NT2/D1 (cell line): Measurements from ENCODE around the gene MBP.

Source experiments
- YY1 ChIP-seq: IDR thresholded peaks from 2 replicates; pipeline ENCODE4 v1.6.1; 2011; ENCODE audit not compliant: insufficient read length, insufficient read depth
- ZNF274 ChIP-seq: IDR thresholded peaks from 2 replicates; pipeline ENCODE4 v1.6.1; 2011; ENCODE audit warnings: mild to moderate bottlenecking, low read depth, low read length

DNA sequence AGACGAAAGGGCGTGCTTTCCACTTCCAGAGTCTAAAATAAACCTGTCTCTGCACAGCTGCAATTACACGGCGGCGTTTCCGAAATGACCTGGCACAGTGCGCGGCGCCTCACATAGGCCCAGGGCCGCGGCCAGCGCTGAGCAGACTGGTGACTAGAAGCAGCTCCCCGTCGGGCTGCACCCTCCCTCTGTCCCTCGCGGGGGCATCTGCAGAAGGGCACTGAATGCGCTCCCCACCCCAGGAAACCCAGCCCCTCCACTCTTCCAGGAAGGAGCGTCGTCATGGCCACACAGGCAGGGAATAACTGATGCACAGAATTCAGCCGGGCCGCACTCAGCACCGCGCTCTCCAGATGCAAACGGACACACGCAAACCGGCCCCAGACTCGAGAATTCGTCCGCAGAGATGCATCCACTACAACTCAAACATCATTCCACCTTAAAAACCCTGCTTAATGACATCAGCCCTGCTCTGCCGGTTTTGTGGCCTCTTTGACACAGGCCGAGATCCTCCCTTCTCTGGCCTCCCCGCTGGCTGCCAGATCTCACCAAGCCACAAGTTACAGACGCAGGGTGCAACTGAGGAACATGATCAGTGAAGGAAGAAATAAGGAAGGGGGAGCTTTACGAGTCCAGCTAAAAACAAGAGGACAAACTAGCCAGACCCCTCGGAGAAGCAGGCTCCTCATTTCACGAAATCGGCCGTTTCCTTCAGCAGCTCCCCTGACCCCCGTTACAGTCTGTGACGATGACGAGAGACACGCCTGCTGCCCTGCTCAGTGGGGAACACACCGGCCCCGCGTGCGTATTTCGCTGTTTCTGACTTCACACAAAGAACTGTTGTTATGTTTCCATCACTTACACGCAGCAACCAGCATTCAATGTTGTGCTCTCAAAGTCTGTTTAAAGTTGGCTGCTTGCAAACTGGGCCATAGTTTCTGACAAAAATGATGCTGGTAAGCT lies 40.2 kb downstream of the MBP start:
- no peak for TF ChIP-seq YY1
- no peak for TF ChIP-seq ZNF274
